IMR-90 (cell line): Measurements from ENCODE around the gene ID2. TPM values are rescaled to one million over a fixed set of nuclear protein-coding genes. Genes with fewer than 3 reads are reported as not detected.

Source experiments
- ATAC-seq: fragments of 200-7000 bp; cut with Tn5 transposase; 2 replicates; pipeline ENCODE4 v1.9.1; 2020; ENCODE audit warnings: low read depth, mild to moderate bottlenecking, moderate library complexity
- BruUV-seq: library from RNA; stranded (reverse); fragments of 400-500 nt; replicated peaks from 2 replicates; lab custom pipeline; 2021; lab: Mats Ljungman, UMichigan
- CTCF ChIA-PET: fragments of 300-600 bp; formaldehyde crosslinking; extraction: SDS; loops from one replicate; lab custom pipeline; 2021; ENCODE audit warnings: antibody characterized with exemption; lab: Yijun Ruan, JAX
- POLR2A ChIA-PET: fragments of 300-600 bp; sonication (Branson Sonifier 250); formaldehyde crosslinking; loops from one replicate; lab custom pipeline; 2022; ENCODE audit warnings: antibody characterized with exemption; ENCODE audit not compliant: unreplicated experiment; lab: Charles Lee
- DNase-seq: peaks from one replicate; pipeline ENCODE4 v3.0.0; 2013
- H2AFZ ChIP-seq: replicated peaks from 2 replicates; pipeline ENCODE3; 2013; ENCODE audit warnings: low read length, mild to moderate bottlenecking; ENCODE audit not compliant: poor library complexity
- H2AK5ac ChIP-seq: 2 replicates; pipeline ENCODE4 v1.6.1; 2013; ENCODE audit warnings: low read depth, low read length, inconsistent platforms
- H2AK9ac ChIP-seq: replicated peaks from 2 replicates; pipeline ENCODE3; 2013; ENCODE audit warnings: mild to moderate bottlenecking, low read depth, low read length, moderate library complexity; ENCODE audit not compliant: poor library complexity
- H2BK120ac ChIP-seq: 2 replicates; pipeline ENCODE4 v1.6.1; 2013; ENCODE audit warnings: low read depth, low read length, inconsistent platforms
- H2BK15ac ChIP-seq: 3 replicates; pipeline ENCODE4 v1.6.1; 2013; ENCODE audit warnings: low read depth, low read length, inconsistent platforms
- H2BK20ac ChIP-seq: 2 replicates; pipeline ENCODE4 v1.6.1; 2013; ENCODE audit warnings: low read depth, mild to moderate bottlenecking, inconsistent platforms, low read length, moderate library complexity
- H2BK5ac ChIP-seq: 2 replicates; pipeline ENCODE4 v1.6.1; 2013; ENCODE audit warnings: mild to moderate bottlenecking, low read depth, low read length, inconsistent platforms; ENCODE audit not compliant: poor library complexity, severe bottlenecking
- H3K14ac ChIP-seq: replicated peaks from 2 replicates; pipeline ENCODE4 v1.6.1; 2013; ENCODE audit warnings: low read depth, low read length, inconsistent platforms
- H3K18ac ChIP-seq: 2 replicates; pipeline ENCODE4 v1.6.1; 2013; ENCODE audit warnings: low read depth, low read length, control low read depth
- H3K23ac ChIP-seq: 2 replicates; pipeline ENCODE4 v1.6.1; 2013; ENCODE audit warnings: low read depth, low read length, inconsistent platforms
- H3K27ac ChIP-seq: 2 replicates; pipeline ENCODE4 v1.5.1; 2013; ENCODE audit warnings: mild to moderate bottlenecking, control low read depth, low read length; ENCODE audit not compliant: insufficient read depth
- H3K27me3 ChIP-seq: 2 replicates; pipeline ENCODE4 v1.6.1; 2013; ENCODE audit warnings: low read length; ENCODE audit not compliant: control insufficient read depth, insufficient read depth
- H3K36me3 ChIP-seq: 2 replicates; pipeline ENCODE4 v1.6.1; 2013; ENCODE audit warnings: low read length, mixed read lengths; ENCODE audit not compliant: control insufficient read depth, insufficient read depth
- H3K4ac ChIP-seq: 2 replicates; pipeline ENCODE4 v1.6.1; 2013; ENCODE audit warnings: low read depth, low read length, inconsistent platforms
- H3K4me1 ChIP-seq: 2 replicates; pipeline ENCODE4 v1.6.1; 2013; ENCODE audit warnings: low read length, mixed read lengths; ENCODE audit not compliant: control insufficient read depth, insufficient read depth
- H3K4me2 ChIP-seq: 2 replicates; pipeline ENCODE4 v1.6.1; 2013; ENCODE audit warnings: low read depth, mild to moderate bottlenecking, control low read depth, low read length, moderate library complexity
- H3K4me3 ChIP-seq: 2 replicates; pipeline ENCODE4 v1.5.1; 2013; ENCODE audit warnings: low read depth, mild to moderate bottlenecking, control low read depth, low read length, moderate library complexity; ENCODE audit not compliant: insufficient read depth
- H3K56ac ChIP-seq: 2 replicates; pipeline ENCODE4 v1.6.1; 2013; ENCODE audit warnings: low read length, inconsistent platforms; ENCODE audit not compliant: insufficient read depth; ENCODE audit errors: extremely low read depth
- H3K79me1 ChIP-seq, 2 experiments: 2 replicates each; pipeline ENCODE4 v1.6.1; 2013; ENCODE audit warnings: low read length in 2 of 2, inconsistent platforms in 1 of 2, low read depth in 1 of 2
- H3K9ac ChIP-seq: 2 replicates; pipeline ENCODE4 v1.6.1; 2013; ENCODE audit warnings: low read depth, low read length, control low read depth
- H3K9me1 ChIP-seq: 2 replicates; pipeline ENCODE4 v1.6.1; 2013; ENCODE audit warnings: low read length, inconsistent platforms; ENCODE audit not compliant: insufficient read depth
- H3K9me3 ChIP-seq: 2 replicates; pipeline ENCODE4 v1.6.1; 2013; ENCODE audit warnings: low read length; ENCODE audit not compliant: control insufficient read depth, insufficient read depth
- H4K20me1 ChIP-seq: 2 replicates; pipeline ENCODE4 v1.6.1; 2013; ENCODE audit warnings: low read length, inconsistent platforms; ENCODE audit not compliant: insufficient read depth
- H4K5ac ChIP-seq: 2 replicates; pipeline ENCODE4 v1.6.1; 2013; ENCODE audit warnings: mild to moderate bottlenecking, low read depth, low read length, control low read depth
- H4K8ac ChIP-seq, 2 experiments: 2 replicates each; pipeline ENCODE4 v1.6.1; 2013; ENCODE audit warnings: low read depth in 2 of 2, low read length in 2 of 2, control low read depth in 1 of 2, inconsistent platforms in 1 of 2
- H4K91ac ChIP-seq: 2 replicates; pipeline ENCODE4 v1.6.1; 2013; ENCODE audit warnings: low read depth, low read length, inconsistent platforms; ENCODE audit not compliant: insufficient read depth
- BHLHE40 ChIP-seq: fragments of 150-350 bp; IDR thresholded peaks from 2 replicates; pipeline ENCODE4 v1.6.1; 2016; ENCODE audit warnings: mild to moderate bottlenecking, low read depth, low read length
- CTCF ChIP-seq: conservative IDR thresholded peaks from 2 replicates; pipeline ENCODE4 v1.5.1; 2012; ENCODE audit warnings: mild to moderate bottlenecking, low read depth, low read length, improper control_type of control experiment
- ELK1 ChIP-seq: fragments of 150-350 bp; IDR thresholded peaks from 2 replicates; pipeline ENCODE4 v1.6.1; 2016; ENCODE audit warnings: low read depth, mild to moderate bottlenecking, low read length, moderate library complexity, borderline replicate concordance
- MAFK ChIP-seq: IDR thresholded peaks from 2 replicates; pipeline ENCODE4 v1.6.1; 2012; ENCODE audit warnings: low read depth, low read length, improper control_type of control experiment
- MAZ ChIP-seq: IDR thresholded peaks from 2 replicates; pipeline ENCODE4 v1.6.1; 2012; ENCODE audit warnings: low read depth, mild to moderate bottlenecking, low read length, improper control_type of control experiment, moderate library complexity, borderline replicate concordance
- MXI1 ChIP-seq: IDR thresholded peaks from 2 replicates; pipeline ENCODE4 v1.6.1; 2012; ENCODE audit warnings: low read depth, mild to moderate bottlenecking, low read length, moderate library complexity, borderline replicate concordance
- NFE2L2 ChIP-seq: fragments of 150-350 bp; IDR thresholded peaks from 2 replicates; pipeline ENCODE4 v1.6.1; 2016; ENCODE audit warnings: low read depth, mild to moderate bottlenecking, low read length
- RFX5 ChIP-seq: IDR thresholded peaks from 2 replicates; pipeline ENCODE4 v1.8.0; 2012; ENCODE audit warnings: low read depth, mild to moderate bottlenecking, low read length, moderate library complexity
- SMC3 ChIP-seq: fragments of 150-350 bp; IDR thresholded peaks from 2 replicates; pipeline ENCODE4 v1.6.1; 2016; ENCODE audit warnings: low read depth, mild to moderate bottlenecking, antibody characterized with exemption, low read length, moderate library complexity
- USF2 ChIP-seq: fragments of 150-350 bp; IDR thresholded peaks from 2 replicates; pipeline ENCODE4 v1.6.1; 2017; ENCODE audit warnings: mild to moderate bottlenecking, antibody characterized with exemption, low read length, low read depth
- WGBS, 2 experiments: methylation state at CpG; one replicate each; pipeline versions ENCODE4 v1.1.5 to v1.1.7; 2013; ENCODE audit warnings: missing lambda C conversion rate in 2 of 2; ENCODE audit not compliant: insufficient read length in 1 of 2; ENCODE audit errors: extremely low coverage in 2 of 2; 5-methylcytosine and 5-hydroxymethylcytosine counted together
- dilution Hi-C: fragments of 300-500 bp; cut with HindIII; formaldehyde crosslinking; loops from one replicate; pipeline ENCODE4 v1.14.3; 2018; ENCODE audit warnings: low sequenced_read_pairs; ENCODE audit not compliant: unreplicated experiment
- in situ Hi-C: fragments of 300-500 bp; cut with MboI; formaldehyde crosslinking; loops from 3 replicates; pipeline ENCODE4 v1.14.3; 2019; ENCODE audit warnings: low sequenced_read_pairs, inconsistent platforms, mixed read lengths
- intact Hi-C: fragments of 100-400 bp; cut with micrococcal nuclease; formaldehyde crosslinking; loops from 2 replicates; pipeline ENCODE4 v1.10.0; 2022
- polyA plus RNA-seq, 3 experiments: library from polyadenylated mRNA; depleted of rRNA; stranded (reverse); fragments of >200 nt; gene quantifications; 2 replicates each; pipeline ENCODE4 v1.2.3, GENCODE V29; 2012; ENCODE audit warnings: low replicate concordance in 1 of 3
- total RNA-seq: library from RNA; depleted of rRNA; stranded (reverse); fragments of >200 nt; gene quantifications from 2 replicates; pipeline ENCODE4 v1.2.3, GENCODE V29; 2012

ID2 gene
- total and polyA plus RNA-seq, 2 of the 4 experiments (the other 2 are of a cell fraction) = 264 to 389 TPM

GRCh38 chr2:8676191-8676920 lies 5.5 kb upstream of the ID2 start:
- H3K4me1 ChIP-seq = peaks cover 14% of the 10 kb centered on the region
- peak overlapping the region; percentile 7 for H3K4me3 ChIP-seq
- intact Hi-C loops (loop anchor here (2.0 kb wide), 1 partner anchor 134 kb away; no protein-coding TSS in a partner anchor), dilution Hi-C loops (no loop called here), in situ Hi-C loops (loop anchor here (10.0 to 25.0 kb wide), 4 partner anchors 132 to 1564 kb away; no protein-coding TSS in a partner anchor)
- H2BK20ac ChIP-seq = peak overlapping the region; percentile 76
- H3K56ac ChIP-seq = 0 out of 2 replicates have a peak overlapping the region, but pooled peaks have one; percentile 10
- no peaks in the 10 kb centered on the region for H3K9me1 ChIP-seq
- H2AK9ac ChIP-seq = peak overlapping the region; percentile 85
- H2AK5ac ChIP-seq = peak overlapping the region; percentile 83
- peak overlapping the region; percentile 92 for H2BK120ac ChIP-seq
- CTCF ChIA-PET = no interaction called here
- 26% methylated on average over 11 of the region's 51 CpGs; no CpG with 5 or more reads in 1 of the 2 experiments for WGBS, 2 experiments
- H2BK15ac ChIP-seq = peak overlapping the region; percentile 72; the same call in 2 of the 3 replicates
- DNase-seq (peak; percentile 78), ATAC-seq (peak; percentile 36)
- H3K27ac ChIP-seq = peak overlapping the region; percentile 74
- H3K9me3 ChIP-seq = peaks cover 4% of the 10 kb centered on the region
- BruUV-seq = no TSS peak
- H3K9ac ChIP-seq = peak overlapping the region; percentile 62
- TF ChIP-seq MAFK = no peak
- TF ChIP-seq SMC3 = no peak
- no peak for TF ChIP-seq CTCF
- no peak for TF ChIP-seq RFX5
- no peak for TF ChIP-seq ELK1
- peak; percentile 43; the same call in 1 of the 2 replicates for TF ChIP-seq MAZ
- TF ChIP-seq BHLHE40 = peak; percentile 59; the same call in 1 of the 2 replicates
- TF ChIP-seq NFE2L2 = no peak
- TF ChIP-seq MXI1 = peak; percentile 85; the same call in 1 of the 2 replicates
- peak; percentile 93 for TF ChIP-seq USF2
- no peaks in the 10 kb centered on the region for H4K20me1 ChIP-seq
- peak overlapping the region; percentile 89 for H2AFZ ChIP-seq
- peak overlapping the region; percentile 60 for H4K5ac ChIP-seq
- no peaks in the 10 kb centered on the region for H3K36me3 ChIP-seq
- POLR2A ChIA-PET = no interaction called here
- H3K4ac ChIP-seq = peak overlapping the region; percentile 74
- peak overlapping the region; percentile 56 for H2BK5ac ChIP-seq
- H3K14ac ChIP-seq = 0 out of 2 replicates have a peak overlapping the region, but pooled peaks have one; percentile 55
- peak overlapping the region; percentile 83 for H4K91ac ChIP-seq
- no peaks in the 10 kb centered on the region for H3K27me3 ChIP-seq
- peak overlapping the region; percentile 39 for H3K23ac ChIP-seq
- peak overlapping the region; percentile 58; the same call in 1 of the 2 replicates for H3K18ac ChIP-seq
- peaks cover 0 to 6% of the 10 kb centered on the region in 2 experiments; a peak in 1 of 4 replicates for H3K79me1 ChIP-seq
- peak overlapping the region; percentile 80 for H3K4me2 ChIP-seq
- peak overlapping the region; percentile 70 to 78; a peak in 3 of 4 replicates for H4K8ac ChIP-seq
